Left renal pelvis (tissue), 4 donors: ENCODE measurements around the gene DRAM1. TPM values are rescaled to one million over a fixed set of nuclear protein-coding genes. Genes with fewer than 3 reads are reported as not detected.
"Not testable (repeated sequence)": the region's sequence is repeated elsewhere in the genome, so short reads cannot be mapped to it uniquely, and the experiment has no call there.

Source experiments
- DNase-seq, 4 donors: peaks; one replicate each; pipeline ENCODE4 v3.0.0-alpha.2; 2013; ENCODE audit warnings: low read depth in 4 of 4, low spot score in 3 of 4
- polyA plus RNA-seq, 4 donors: library from polyadenylated mRNA; unstranded; fragments of 120-200 nt; gene quantifications; one replicate each; pipeline ENCODE4 v1.2.1, GENCODE V29; 2013; ENCODE audit not compliant: insufficient read length in 4 of 4

The DRAM1 gene
- polyA plus RNA-seq, 4 donors: 13.4 to 20.8 (median 20.2) TPM

GRCh38 chr12:101858361-101858760, 19.0 kb upstream of the DRAM1 start:
- no peak for DNase-seq

- no peak for DNase-seq
Observed at GRCh38 chr12:101859664-101860607, 17.4 kb upstream of the DRAM1 start.

- DNase-seq: not testable (repeated sequence)
Observed at GRCh38 chr12:101861688-101862087, 15.7 kb upstream of the DRAM1 start.

- no peak for DNase-seq
Observed at GRCh38 chr12:101862245-101862644, 15.1 kb upstream of the DRAM1 start.

GRCh38 chr12:101863981-101864380, 13.4 kb upstream of the DRAM1 start:
- no peak for DNase-seq

GRCh38 chr12:101866615-101867373, 10.6 kb upstream of the DRAM1 start:
- DNase-seq: no peak

- DNase-seq: not testable (repeated sequence)
Observed at GRCh38 chr12:101867619-101868018, 9.8 kb upstream of the DRAM1 start.

GRCh38 chr12:101870925-101871324, 6.5 kb upstream of the DRAM1 start:
- no peak for DNase-seq

- DNase-seq: no peak
Observed at GRCh38 chr12:101875162-101875561, 2.2 kb upstream of the DRAM1 start.

GRCh38 chr12:101876322-101876860, 989 bp upstream of the DRAM1 start:
- no peak for DNase-seq

GRCh38 chr12:101877806-101878242, 444 bp downstream of the DRAM1 start:
- no peak for DNase-seq

GRCh38 chr12:101878243-101878821, 952 bp downstream of the DRAM1 start:
- DNase-seq: no peak

- DNase-seq: no peak
Observed at GRCh38 chr12:101880769-101881168, 3.4 kb downstream of the DRAM1 start.

GRCh38 chr12:101881228-101881627, 3.8 kb downstream of the DRAM1 start:
- DNase-seq: no peak

- no peak for DNase-seq
Observed at GRCh38 chr12:101884174-101884573, 6.8 kb downstream of the DRAM1 start.

GRCh38 chr12:101884781-101885340, 7.5 kb downstream of the DRAM1 start:
- DNase-seq: not testable (repeated sequence)

GRCh38 chr12:101885912-101886561, 8.7 kb downstream of the DRAM1 start:
- no peak for DNase-seq

GRCh38 chr12:101889211-101889752, 11.9 kb downstream of the DRAM1 start:
- no peak for DNase-seq

- DNase-seq: no peak
Observed at GRCh38 chr12:101891462-101891971, 14.1 kb downstream of the DRAM1 start.

- no peak for DNase-seq
Observed at GRCh38 chr12:101892794-101893193, 15.4 kb downstream of the DRAM1 start.
